NCI-H446 (cell line): ENCODE data around the gene PFKFB4.
"Not testable (repeated sequence)": the region's sequence is repeated elsewhere in the genome, so short reads cannot be mapped to it uniquely, and the experiment has no call there.

Experiments used
- DNase-seq, 2 experiments: peaks; one replicate each; lab custom pipeline; 2025; lab: John Stamatoyannopoulos, UW

The PFKFB4 gene

GRCh38 chr3:48492461-48493202, 64.0 kb downstream of the PFKFB4 start:
- DNase-seq: no peak

GRCh38 chr3:48486952-48487351, 69.7 kb downstream of the PFKFB4 start:
- DNase-seq: no peak

- DNase-seq: not testable (repeated sequence)
These were observed 73.8 kb downstream of the PFKFB4 start for GRCh38 chr3:48482822-48483221.

GRCh38 chr3:48480891-48481290, 75.7 kb downstream of the PFKFB4 start:
- not testable (repeated sequence) for DNase-seq

GRCh38 chr3:48478626-48479555, 77.7 kb downstream of the PFKFB4 start:
- DNase-seq: no peak

GRCh38 chr3:48477959-48478520, 78.6 kb downstream of the PFKFB4 start:
- no peak for DNase-seq

- no peak for DNase-seq
These were observed 80.1 kb downstream of the PFKFB4 start for GRCh38 chr3:48476426-48477053.

- no peak for DNase-seq
These were observed 81.4 kb downstream of the PFKFB4 start for GRCh38 chr3:48475188-48475587.

- DNase-seq: no peak
These were observed 82.0 kb downstream of the PFKFB4 start for GRCh38 chr3:48474619-48475018.

GRCh38 chr3:48474031-48474430, 82.6 kb downstream of the PFKFB4 start:
- DNase-seq: not testable (repeated sequence)

GRCh38 chr3:48473617-48473952, 83.0 kb downstream of the PFKFB4 start:
- DNase-seq: no peak

GRCh38 chr3:48472923-48473616, 83.5 kb downstream of the PFKFB4 start:
- peak; percentile 10 to 66 for DNase-seq

- no peak for DNase-seq
These were observed 84.0 kb downstream of the PFKFB4 start for GRCh38 chr3:48472673-48472922.

GRCh38 chr3:48470286-48470685, 86.3 kb downstream of the PFKFB4 start:
- no peak for DNase-seq

GRCh38 chr3:48469046-48469915, 87.3 kb downstream of the PFKFB4 start:
- DNase-seq: no peak

- no peak for DNase-seq
These were observed 88.3 kb downstream of the PFKFB4 start for GRCh38 chr3:48468329-48468731.
